ENCODE results near the gene ICOSLG. TPM values are rescaled to one million over a fixed set of nuclear protein-coding genes. Genes with fewer than 3 reads are reported as not detected.

The ICOSLG gene
- total RNA-seq, 4 donors from 2014 or later, result 6.3 to 38.0 (median 9.3) TPM

GRCh38 chr21:44262338-44263056, 21.8 kb upstream of the ICOSLG start:
- no peak for DNase-seq
- H3K27me3 ChIP-seq, result no peaks in the 10 kb centered on the region
- TF ChIP-seq CTCF (IDR thresholded peaks at IDR 0.05), result no peak
- TF ChIP-seq POLR2A (IDR thresholded peaks at IDR 0.05), result no peak
- H3K9me3 ChIP-seq, result no peaks in the 10 kb centered on the region
- no peaks in the 10 kb centered on the region for H3K36me3 ChIP-seq
- no peak overlapping the region for H3K4me3 ChIP-seq
- no peaks in the 10 kb centered on the region for H3K4me1 ChIP-seq
- no peak overlapping the region for H3K27ac ChIP-seq

- no peaks in the 10 kb centered on the region for H3K36me3 ChIP-seq
- no peak for TF ChIP-seq CTCF (IDR thresholded peaks at IDR 0.05)
- TF ChIP-seq POLR2A (IDR thresholded peaks at IDR 0.05), result no peak
- H3K9me3 ChIP-seq, result no peaks in the 10 kb centered on the region
- no peak within 1 kb of the TSS for H3K27ac ChIP-seq
- no peak within 1 kb of the TSS for H3K4me3 ChIP-seq
- no peaks in the 10 kb centered on the region for H3K4me1 ChIP-seq
- no peak for DNase-seq
- no peaks in the 10 kb centered on the region for H3K27me3 ChIP-seq
Measured at GRCh38 chr21:44261675-44262295, 21.0 kb upstream of the ICOSLG start, which contains the start of gene DNMT3L. Gene DNMT3L (minus strand): TSS chr21:44261897. CDS start chr21:44261259, 638 bp downstream.

GRCh38 chr21:44260791-44261631, 20.3 kb upstream of the ICOSLG start:
- no peak overlapping the region for H3K4me3 ChIP-seq
- no peaks in the 10 kb centered on the region for H3K4me1 ChIP-seq
- no peak overlapping the region for H3K27ac ChIP-seq
- no peak for DNase-seq
- TF ChIP-seq CTCF (IDR thresholded peaks at IDR 0.05) (no peak), POLR2A (IDR thresholded peaks at IDR 0.05) (no peak)
- H3K36me3 ChIP-seq, result no peaks in the 10 kb centered on the region
- no peaks in the 10 kb centered on the region for H3K9me3 ChIP-seq
- H3K27me3 ChIP-seq, result no peaks in the 10 kb centered on the region

GRCh38 chr21:44260066-44260465, 19.3 kb upstream of the ICOSLG start:
- DNase-seq, result no peak
- H3K36me3 ChIP-seq, result no peaks in the 10 kb centered on the region
- TF ChIP-seq POLR2A (IDR thresholded peaks at IDR 0.05), result no peak
- TF ChIP-seq CTCF (IDR thresholded peaks at IDR 0.05), result no peak
- no peaks in the 10 kb centered on the region for H3K27me3 ChIP-seq
- no peak overlapping the region for H3K4me3 ChIP-seq
- no peak overlapping the region for H3K27ac ChIP-seq
- H3K9me3 ChIP-seq, result no peaks in the 10 kb centered on the region
- no peaks in the 10 kb centered on the region for H3K4me1 ChIP-seq

GRCh38 chr21:44259082-44259705, 18.5 kb upstream of the ICOSLG start:
- no peak for DNase-seq
- Histone ChIP-seq H3K27me3 (no peaks in the 10 kb centered on the region), H3K27ac (no peak overlapping the region), H3K9me3 (no peaks in the 10 kb centered on the region), H3K36me3 (no peaks in the 10 kb centered on the region), H3K4me3 (no peak overlapping the region), H3K4me1 (no peaks in the 10 kb centered on the region)
- no peak for TF ChIP-seq POLR2A (IDR thresholded peaks at IDR 0.05)
- no peak for TF ChIP-seq CTCF (IDR thresholded peaks at IDR 0.05)
